Femur (tissue), 1 donor: ENCODE data around the gene RAB18.
A peak's percentile ranks its signal among the peaks of the same experiment; 100 is the strongest.
"Not testable (repeated sequence)": the region's sequence is repeated elsewhere in the genome, so short reads cannot be mapped to it uniquely, and the experiment has no call there.

ENCODE experiments used
- DNase-seq: peaks from one replicate; pipeline ENCODE4 v3.0.0-alpha.2; 2017

The RAB18 gene

DNA sequence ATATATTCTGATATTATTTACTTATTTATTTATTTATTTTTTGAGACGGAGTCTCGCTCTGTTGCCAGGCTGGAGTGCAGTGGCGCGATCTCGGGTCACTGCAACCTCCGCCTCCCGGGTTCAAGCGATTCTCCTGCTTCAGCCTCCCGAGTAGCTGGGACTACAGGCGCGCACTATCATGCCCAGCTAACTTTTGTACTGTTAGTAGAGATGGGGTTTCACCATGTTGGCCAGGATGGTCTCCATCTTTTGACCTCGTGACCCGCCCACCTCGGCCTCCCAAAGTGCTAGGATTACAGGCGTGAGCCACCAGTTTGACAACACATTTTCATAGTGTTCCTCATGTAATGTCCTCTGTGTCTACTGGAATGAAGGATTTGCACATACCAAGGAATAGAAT lies 1.4 kb downstream of the RAB18 start:
- DNase-seq, result not testable (repeated sequence)

DNA sequence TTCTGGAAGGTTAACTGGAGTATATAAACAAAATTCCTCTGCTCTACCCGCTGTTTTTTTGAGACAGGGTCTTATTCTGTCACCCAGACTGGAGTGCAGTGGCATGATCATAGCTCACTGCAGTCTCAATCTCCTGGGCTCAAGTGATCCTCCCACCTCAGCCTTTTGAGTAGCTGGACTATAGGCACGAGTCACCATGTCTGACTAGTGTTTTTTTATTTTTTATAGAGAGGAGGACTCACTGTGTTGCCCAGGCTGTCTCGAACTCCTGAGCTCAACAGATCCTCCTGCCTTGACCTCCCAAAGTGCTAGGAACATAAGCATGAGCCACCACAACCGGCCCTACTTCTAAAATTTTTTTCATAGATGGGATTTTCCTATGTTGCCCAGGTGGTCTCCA lies 2.2 kb downstream of the RAB18 start:
- DNase-seq, result no peak

DNA sequence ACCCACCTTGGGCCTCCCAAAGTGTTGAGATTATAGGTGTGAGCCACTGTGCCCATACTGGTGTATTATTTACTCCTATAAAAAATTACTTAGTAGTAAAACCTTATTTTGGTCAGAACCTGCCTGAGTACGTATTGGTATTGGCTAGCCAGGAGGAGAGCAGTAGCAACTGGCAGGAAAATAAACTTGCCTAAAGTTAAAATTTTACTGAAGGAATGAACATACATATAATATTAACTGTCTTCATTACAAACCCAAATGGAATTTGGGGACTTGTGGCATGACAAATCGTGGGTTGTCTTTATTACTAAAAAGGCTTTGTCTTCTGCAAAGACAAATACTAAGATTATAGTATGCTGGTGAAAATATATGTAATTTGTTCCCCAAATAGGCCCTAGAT lies 8.4 kb downstream of the RAB18 start:
- no peak for DNase-seq

DNA sequence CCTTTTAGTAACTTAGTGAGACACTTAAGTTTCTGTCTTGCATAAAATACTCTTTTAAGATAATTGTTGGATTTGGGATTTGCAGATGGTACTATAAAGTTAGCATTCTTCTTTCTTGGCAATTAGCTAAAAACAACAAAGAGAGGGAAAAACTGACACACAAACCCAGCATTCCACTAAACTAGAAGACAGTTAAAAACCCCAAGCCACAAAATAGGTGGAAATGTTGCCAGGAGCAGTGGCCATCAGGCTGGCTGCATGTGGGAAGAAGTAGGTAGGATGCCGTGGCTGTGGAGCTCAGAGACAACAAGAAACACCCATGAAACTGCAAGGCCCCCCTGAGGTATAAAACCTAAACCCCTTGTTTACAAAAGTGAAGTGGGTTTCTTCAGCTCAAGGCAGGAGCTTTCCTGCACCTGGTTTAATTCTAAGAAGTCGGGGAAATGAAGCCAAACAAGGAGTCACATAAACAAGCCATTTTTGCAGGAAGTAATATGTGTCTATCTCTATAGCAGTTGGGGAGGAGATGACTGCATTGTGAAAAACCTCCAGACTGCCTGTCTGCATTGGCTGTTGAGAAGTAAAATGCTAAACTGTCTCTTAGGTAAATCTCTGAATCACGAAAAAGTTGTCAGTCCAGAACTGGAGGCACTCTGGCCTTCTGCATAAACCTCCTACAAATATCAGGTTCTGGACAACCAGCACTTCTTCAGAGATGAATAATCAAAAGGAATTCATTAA lies 9.5 kb downstream of the RAB18 start:
- peak; percentile 38 for DNase-seq

GRCh38 chr10:27514243-27514642 lies 10.1 kb downstream of the RAB18 start:
- no peak for DNase-seq

DNA sequence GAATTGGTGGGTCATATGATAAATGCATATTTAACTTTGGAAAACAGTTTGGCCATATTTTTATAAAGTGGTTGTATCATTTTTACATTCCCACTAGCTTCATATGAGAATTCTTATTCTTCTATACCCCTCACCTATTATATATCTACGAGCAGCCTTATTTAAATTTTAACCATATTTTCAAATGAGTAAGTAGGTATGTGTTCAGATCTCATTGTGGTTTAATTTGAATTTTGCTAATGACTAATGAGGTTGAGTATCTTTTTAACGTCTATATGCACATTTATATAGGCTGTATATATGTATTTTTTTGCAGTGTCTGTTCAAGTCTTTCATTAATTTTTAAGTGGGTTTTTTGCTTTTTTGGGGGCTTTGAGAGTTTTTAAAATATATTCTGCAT lies 14.2 kb downstream of the RAB18 start:
- DNase-seq, result no peak

- DNase-seq, result peak; percentile 43
These were observed 21.7 kb downstream of the RAB18 start for GRCh38 chr10:27525819-27526218.

GRCh38 chr10:27526242-27526641 lies 22.1 kb downstream of the RAB18 start:
- DNase-seq, result no peak

DNA sequence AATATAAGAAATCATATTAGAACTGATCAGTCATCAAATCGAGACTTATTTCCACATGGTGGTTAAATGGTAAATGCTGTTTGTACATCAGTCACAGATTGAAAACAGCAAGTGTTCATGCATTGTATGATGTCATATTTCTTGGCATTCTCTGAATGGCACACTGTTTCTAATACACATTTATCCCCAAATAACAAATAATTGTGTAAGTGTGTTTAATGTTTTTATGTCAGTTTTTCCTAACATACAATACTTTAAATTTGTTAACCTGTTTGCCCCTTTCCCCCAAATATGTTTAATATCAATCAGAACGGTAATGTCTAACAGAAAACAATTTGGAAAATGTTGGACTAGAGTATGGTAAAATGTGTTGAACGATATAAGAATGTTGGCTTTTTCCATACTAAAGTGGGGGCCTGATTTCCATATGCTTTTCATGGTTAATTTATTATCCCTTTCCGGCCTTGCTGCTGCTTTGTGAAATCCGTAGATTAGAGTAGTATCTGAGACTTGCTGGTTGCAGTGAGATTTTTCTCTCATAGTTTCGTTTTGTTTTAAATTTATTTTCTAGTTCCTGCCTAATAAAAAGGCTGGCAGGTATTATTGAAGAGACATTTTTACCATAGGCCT lies 23.7 kb downstream of the RAB18 start:
- no peak for DNase-seq

GRCh38 chr10:27529010-27529783 lies 25.1 kb downstream of the RAB18 start:
- no peak for DNase-seq

- DNase-seq, result no peak
These were observed 26.4 kb downstream of the RAB18 start for GRCh38 chr10:27530477-27530876.

DNA sequence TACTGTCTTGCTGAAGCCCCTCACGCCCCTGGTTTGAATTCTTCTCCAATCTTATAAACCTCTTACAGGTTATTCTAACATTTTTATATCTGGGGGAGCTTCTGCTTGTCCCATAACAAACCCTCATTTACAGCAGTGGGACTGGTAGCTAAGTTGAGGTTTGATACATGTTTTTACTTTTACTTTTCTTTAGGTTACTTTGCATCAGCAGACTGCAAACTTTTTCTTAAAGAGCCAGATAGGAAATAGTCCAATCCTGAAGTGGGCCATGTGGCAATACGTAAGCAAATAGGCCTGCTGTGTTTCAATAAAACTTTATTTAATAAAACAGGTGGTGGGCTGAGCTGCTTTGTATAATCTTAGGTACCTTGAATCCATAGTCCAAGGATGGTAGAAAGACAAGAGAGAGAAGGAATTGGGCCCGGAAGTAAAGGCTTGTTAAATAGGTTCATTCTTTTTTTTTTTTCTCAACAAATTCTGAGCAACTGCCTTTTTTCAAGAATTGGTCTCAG lies 27.3 kb downstream of the RAB18 start:
- no peak for DNase-seq

DNA sequence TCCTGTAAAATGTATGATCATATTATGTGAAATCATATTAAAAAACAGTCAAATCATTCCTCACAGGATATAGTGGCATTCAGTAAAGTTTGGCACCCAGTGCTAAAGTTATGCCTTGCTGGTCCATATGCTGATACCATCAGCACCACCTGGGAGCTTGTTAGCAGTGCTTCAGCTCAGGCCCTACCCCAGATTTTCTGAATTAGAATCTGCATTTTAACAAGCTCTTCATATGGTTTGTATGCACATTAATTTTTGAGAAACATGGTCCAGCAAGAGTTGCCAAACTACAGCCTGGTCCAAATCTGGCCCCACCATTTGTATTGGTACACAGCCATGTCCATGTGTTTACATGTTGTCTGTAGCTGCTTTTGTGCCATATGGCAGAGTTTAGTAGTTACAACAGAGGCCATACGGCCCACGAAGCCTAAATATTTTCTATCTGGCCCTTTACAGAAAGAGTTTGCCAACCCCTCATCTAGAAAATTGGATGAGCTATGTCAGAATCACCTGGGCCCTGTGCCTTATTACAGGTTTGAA lies 30.1 kb downstream of the RAB18 start:
- DNase-seq, result no peak

DNA sequence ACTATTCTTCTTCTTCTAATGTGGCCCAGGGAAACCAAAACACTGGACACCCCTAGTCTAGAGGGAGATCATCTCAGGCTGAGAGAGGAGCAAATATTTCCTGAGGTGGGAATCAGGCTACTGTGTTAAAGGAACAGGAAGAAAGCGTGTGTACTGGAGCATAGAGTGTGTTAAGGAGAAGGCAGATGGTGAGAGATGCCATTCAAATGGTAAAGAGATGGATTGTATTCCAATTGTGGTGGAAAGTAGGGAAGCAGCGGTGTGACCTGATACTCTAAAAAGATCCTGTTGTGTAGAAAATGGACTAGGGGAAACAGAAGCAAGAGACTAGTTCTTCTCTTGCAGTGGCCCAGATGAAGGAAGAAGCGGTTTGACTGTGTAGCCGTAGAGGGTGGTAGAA lies 31.2 kb downstream of the RAB18 start:
- no peak for DNase-seq

- no peak for DNase-seq
These were observed 32.3 kb downstream of the RAB18 start for GRCh38 chr10:27536437-27536836.

- no peak for DNase-seq
These were observed 33.1 kb downstream of the RAB18 start for GRCh38 chr10:27537166-27537565.

GRCh38 chr10:27537787-27538186 lies 33.7 kb downstream of the RAB18 start:
- DNase-seq, result no peak

- no peak for DNase-seq
These were observed 36.6 kb downstream of the RAB18 start for GRCh38 chr10:27540672-27541071.

DNA sequence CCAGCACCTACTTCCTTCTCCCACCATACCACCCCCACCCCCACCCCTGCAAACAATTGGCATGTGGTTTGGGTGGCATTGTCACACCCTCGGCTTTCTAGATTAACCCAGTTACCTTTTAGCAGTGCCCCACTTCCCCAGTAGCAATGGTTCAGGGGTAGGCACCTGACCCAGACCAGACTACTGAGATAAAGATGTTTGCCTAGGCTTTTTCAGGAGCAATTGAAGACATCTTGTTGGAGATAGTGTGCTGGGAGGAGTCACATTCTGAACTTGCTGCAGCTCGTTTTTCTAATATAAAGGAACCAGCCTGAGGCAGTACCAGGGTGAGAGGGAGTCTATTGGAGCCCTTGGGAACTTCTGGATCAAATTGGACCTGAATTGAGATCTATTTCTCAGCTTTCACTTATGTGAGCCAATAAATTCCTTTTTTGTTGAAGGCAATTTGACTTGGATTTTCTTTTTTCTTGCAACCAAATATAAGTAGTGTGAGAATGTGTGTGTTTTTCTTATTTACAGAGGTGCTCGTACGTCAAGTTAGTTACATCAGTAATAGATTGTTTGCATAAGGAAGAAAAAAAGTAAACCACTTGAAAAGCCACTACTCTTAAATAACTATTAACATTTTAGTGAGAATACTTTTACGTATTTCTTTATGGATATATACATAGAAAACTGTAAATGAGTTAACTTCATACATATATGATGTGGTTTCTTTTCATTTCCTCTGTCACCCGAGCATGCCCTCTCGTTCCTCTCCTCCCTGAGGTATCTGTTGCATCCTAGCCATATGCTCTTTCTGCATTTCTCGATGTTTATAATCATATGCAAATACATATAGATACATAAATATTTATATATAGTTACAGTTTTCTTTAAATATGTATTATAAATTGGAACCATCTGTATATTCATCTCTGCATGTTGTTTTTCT lies 38.0 kb downstream of the RAB18 start:
- no peak for DNase-seq

DNA sequence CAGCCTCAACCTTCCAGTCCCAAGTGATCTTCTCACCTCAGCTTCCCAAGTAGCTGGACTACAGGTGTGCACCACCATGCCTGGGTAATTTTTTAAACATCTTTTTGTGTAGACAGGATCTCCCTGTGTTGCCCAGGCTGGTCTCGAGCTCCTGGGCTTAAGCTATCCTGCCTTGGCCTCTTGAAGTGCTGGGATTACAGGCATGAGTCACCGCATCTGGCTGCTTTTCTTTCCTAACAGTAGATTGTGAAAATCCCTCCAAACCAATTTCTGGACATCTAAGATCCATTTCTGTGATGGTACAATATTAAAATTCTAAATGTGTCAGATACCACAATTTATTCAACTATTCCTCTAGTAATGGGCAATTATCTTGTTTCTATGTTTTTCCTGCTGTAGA lies 38.7 kb downstream of the RAB18 start:
- DNase-seq, result no peak

GRCh38 chr10:27547047-27547446 lies 42.9 kb downstream of the RAB18 start:
- no peak for DNase-seq

GRCh38 chr10:27547482-27547881 lies 43.4 kb downstream of the RAB18 start:
- DNase-seq, result no peak
